ENCODE data around the gene BPIFB2. TPM values are rescaled to one million over a fixed set of nuclear protein-coding genes. Genes with fewer than 3 reads are reported as not detected.

The BPIFB2 gene
- total and polyA plus RNA-seq, 4 donors = 0.33 to 3.7 (median 1.5) TPM

GRCh38 chr20:32993496-32994050, 13.9 kb upstream of the BPIFB2 start:
- H3K4me1 ChIP-seq (ENCODE audit: control insufficient read depth in 4 of 4, insufficient read depth in 4 of 4, low read length in 3 of 4) = no peaks in the 10 kb centered on the region
- no peaks in the 10 kb centered on the region for H3K27me3 ChIP-seq (ENCODE audit: control insufficient read depth in 4 of 4, insufficient read depth in 4 of 4, low read length in 3 of 4)
- H3K4me3 ChIP-seq (ENCODE audit: low read depth in 1 of 3, low read length in 3 of 3) = no peak overlapping the region
- no peak overlapping the region for H3K9ac ChIP-seq (ENCODE audit: low read depth in 1 of 2, low read length in 2 of 2)
- DNase-seq (ENCODE audit: low spot score) = no peak
- H3K27ac ChIP-seq (ENCODE audit: low read depth in 1 of 2, low read length in 2 of 2) = no peak overlapping the region
- TF ChIP-seq YY1 (IDR thresholded peaks at IDR 0.05) = no peak
- peaks cover 0 to 8% (median 3%) of the 10 kb centered on the region in 4 donors for H3K9me3 ChIP-seq (ENCODE audit: control insufficient read depth in 4 of 4, low read length in 3 of 4)
- WGBS = 84% methylated on average over 8 of the region's 8 CpGs
- H3K36me3 ChIP-seq (ENCODE audit: control insufficient read depth in 4 of 4, insufficient read depth in 3 of 4, low read depth in 1 of 4, low read length in 3 of 4) = no peaks in the 10 kb centered on the region

DNA sequence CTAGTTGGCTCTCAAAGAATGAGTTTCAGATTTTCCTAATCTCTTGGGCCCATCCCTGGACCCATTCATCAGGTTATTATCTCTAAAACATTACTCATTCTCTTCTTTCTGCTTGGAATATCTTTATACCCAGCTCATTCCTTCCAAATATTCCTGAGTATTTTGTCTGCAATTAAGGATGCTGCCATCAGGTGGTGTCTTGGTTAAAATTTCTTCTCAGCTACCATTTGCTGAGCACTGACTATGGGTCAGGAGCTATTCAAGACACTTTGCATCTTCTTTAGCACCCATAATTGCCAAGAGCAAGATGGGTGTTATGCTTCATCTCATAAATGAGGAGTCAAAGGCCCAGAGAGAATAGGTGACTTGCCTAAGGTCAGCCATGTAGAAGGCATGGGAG, 11.7 kb upstream of the BPIFB2 start:
- no peak overlapping the region for H3K27ac ChIP-seq (ENCODE audit: low read depth in 1 of 2, low read length in 2 of 2)
- H3K27me3 ChIP-seq (ENCODE audit: control insufficient read depth in 4 of 4, insufficient read depth in 4 of 4, low read length in 3 of 4) = no peaks in the 10 kb centered on the region
- no peak overlapping the region for H3K9ac ChIP-seq (ENCODE audit: low read depth in 1 of 2, low read length in 2 of 2)
- no peak for TF ChIP-seq YY1 (IDR thresholded peaks at IDR 0.05)
- TF ChIP-seq FOXA1 (IDR thresholded peaks at IDR 0.05) = no peak
- no peaks in the 10 kb centered on the region for H3K36me3 ChIP-seq (ENCODE audit: control insufficient read depth in 4 of 4, insufficient read depth in 3 of 4, low read depth in 1 of 4, low read length in 3 of 4)
- H3K4me3 ChIP-seq (ENCODE audit: low read depth in 1 of 3, low read length in 3 of 3) = no peak overlapping the region
- H3K4me1 ChIP-seq (ENCODE audit: control insufficient read depth in 4 of 4, insufficient read depth in 4 of 4, low read length in 3 of 4) = no peaks in the 10 kb centered on the region
- no peak for DNase-seq (ENCODE audit: low spot score)
- H3K9me3 ChIP-seq (ENCODE audit: control insufficient read depth in 4 of 4, low read length in 3 of 4) = peaks cover 0 to 8% (median 3%) of the 10 kb centered on the region in 4 donors

- WGBS = 82% methylated on average over 2 of the region's 2 CpGs
- no peak overlapping the region for H3K4me3 ChIP-seq (ENCODE audit: low read depth in 1 of 3, low read length in 3 of 3)
- TF ChIP-seq RAD21 (IDR thresholded peaks at IDR 0.05) (no peak), RXRA (IDR thresholded peaks at IDR 0.05) (no peak)
- TF ChIP-seq, protein P1, sequence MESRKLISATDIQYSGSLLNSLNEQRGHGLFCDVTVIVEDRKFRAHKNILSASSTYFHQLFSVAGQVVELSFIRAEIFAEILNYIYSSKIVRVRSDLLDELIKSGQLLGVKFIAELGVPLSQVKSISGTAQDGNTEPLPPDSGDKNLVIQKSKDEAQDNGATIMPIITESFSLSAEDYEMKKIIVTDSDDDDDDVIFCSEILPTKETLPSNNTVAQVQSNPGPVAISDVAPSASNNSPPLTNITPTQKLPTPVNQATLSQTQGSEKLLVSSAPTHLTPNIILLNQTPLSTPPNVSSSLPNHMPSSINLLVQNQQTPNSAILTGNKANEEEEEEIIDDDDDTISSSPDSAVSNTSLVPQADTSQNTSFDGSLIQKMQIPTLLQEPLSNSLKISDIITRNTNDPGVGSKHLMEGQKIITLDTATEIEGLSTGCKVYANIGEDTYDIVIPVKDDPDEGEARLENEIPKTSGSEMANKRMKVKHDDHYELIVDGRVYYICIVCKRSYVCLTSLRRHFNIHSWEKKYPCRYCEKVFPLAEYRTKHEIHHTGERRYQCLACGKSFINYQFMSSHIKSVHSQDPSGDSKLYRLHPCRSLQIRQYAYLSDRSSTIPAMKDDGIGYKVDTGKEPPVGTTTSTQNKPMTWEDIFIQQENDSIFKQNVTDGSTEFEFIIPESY (IDR thresholded peaks at IDR 0.05) = no peak
- DNase-seq (ENCODE audit: low spot score) = no peak
- H3K9me3 ChIP-seq (ENCODE audit: control insufficient read depth in 4 of 4, low read length in 3 of 4) = peaks cover 0 to 8% (median 3%) of the 10 kb centered on the region in 4 donors
- no peak overlapping the region for H3K27ac ChIP-seq (ENCODE audit: low read depth in 1 of 2, low read length in 2 of 2)
- H3K9ac ChIP-seq (ENCODE audit: low read depth in 1 of 2, low read length in 2 of 2) = no peak overlapping the region
- H3K4me1 ChIP-seq (ENCODE audit: control insufficient read depth in 4 of 4, insufficient read depth in 4 of 4, low read length in 3 of 4) = no peaks in the 10 kb centered on the region
- no peaks in the 10 kb centered on the region for H3K36me3 ChIP-seq (ENCODE audit: control insufficient read depth in 4 of 4, insufficient read depth in 3 of 4, low read depth in 1 of 4, low read length in 3 of 4)
- no peaks in the 10 kb centered on the region for H3K27me3 ChIP-seq (ENCODE audit: control insufficient read depth in 4 of 4, insufficient read depth in 4 of 4, low read length in 3 of 4)
Observed at GRCh38 chr20:32997431-32997830, 10.1 kb upstream of the BPIFB2 start.

GRCh38 chr20:32999603-33000250, 7.8 kb upstream of the BPIFB2 start:
- no peak overlapping the region for H3K9ac ChIP-seq (ENCODE audit: low read depth in 1 of 2, low read length in 2 of 2)
- no peak overlapping the region for H3K4me3 ChIP-seq (ENCODE audit: low read depth in 1 of 3, low read length in 3 of 3)

More at GRCh38 chr20:32999603-33000250, 7.8 kb upstream of the BPIFB2 start:
- no peak for DNase-seq (ENCODE audit: low spot score)
- H3K27ac ChIP-seq (ENCODE audit: low read depth in 1 of 2, low read length in 2 of 2) = no peak overlapping the region
- no peaks in the 10 kb centered on the region for H3K36me3 ChIP-seq (ENCODE audit: control insufficient read depth in 4 of 4, insufficient read depth in 3 of 4, low read depth in 1 of 4, low read length in 3 of 4)
- peaks cover 0 to 8% (median 3%) of the 10 kb centered on the region in 4 donors for H3K9me3 ChIP-seq (ENCODE audit: control insufficient read depth in 4 of 4, low read length in 3 of 4)
- no peaks in the 10 kb centered on the region for H3K4me1 ChIP-seq (ENCODE audit: control insufficient read depth in 4 of 4, insufficient read depth in 4 of 4, low read length in 3 of 4)
- no peak for TF ChIP-seq TAF1 (conservative IDR thresholded peaks at IDR 0.05)
- TF ChIP-seq GABPA (IDR thresholded peaks at IDR 0.05 in 1 of 2, conservative IDR thresholded peaks at IDR 0.05 in 1 of 2) = no peak
- TF ChIP-seq NR2F2 (IDR thresholded peaks at IDR 0.05) = no peak
- TF ChIP-seq EGR1 (IDR thresholded peaks at IDR 0.05; ENCODE audit: low read depth in 2 of 2) = no peak
- TF ChIP-seq, protein P1 (IDR thresholded peaks at IDR 0.05) = no peak
- WGBS = 67% methylated on average over 9 of the region's 9 CpGs
- H3K27me3 ChIP-seq (ENCODE audit: control insufficient read depth in 4 of 4, insufficient read depth in 4 of 4, low read length in 3 of 4) = no peaks in the 10 kb centered on the region

All from liver (tissue), 9 donors.